NCI-H510A treated with DMSO at 0.1 percent for 48 hours (cell line): ENCODE data around the gene CEP72.
"Not testable (repeated sequence)": the region's sequence is repeated elsewhere in the genome, so short reads cannot be mapped to it uniquely, and the experiment has no call there.

Experiments used
- DNase-seq: peaks from one replicate; lab custom pipeline; 2025; lab: John Stamatoyannopoulos, UW

Gene CEP72, protein sequence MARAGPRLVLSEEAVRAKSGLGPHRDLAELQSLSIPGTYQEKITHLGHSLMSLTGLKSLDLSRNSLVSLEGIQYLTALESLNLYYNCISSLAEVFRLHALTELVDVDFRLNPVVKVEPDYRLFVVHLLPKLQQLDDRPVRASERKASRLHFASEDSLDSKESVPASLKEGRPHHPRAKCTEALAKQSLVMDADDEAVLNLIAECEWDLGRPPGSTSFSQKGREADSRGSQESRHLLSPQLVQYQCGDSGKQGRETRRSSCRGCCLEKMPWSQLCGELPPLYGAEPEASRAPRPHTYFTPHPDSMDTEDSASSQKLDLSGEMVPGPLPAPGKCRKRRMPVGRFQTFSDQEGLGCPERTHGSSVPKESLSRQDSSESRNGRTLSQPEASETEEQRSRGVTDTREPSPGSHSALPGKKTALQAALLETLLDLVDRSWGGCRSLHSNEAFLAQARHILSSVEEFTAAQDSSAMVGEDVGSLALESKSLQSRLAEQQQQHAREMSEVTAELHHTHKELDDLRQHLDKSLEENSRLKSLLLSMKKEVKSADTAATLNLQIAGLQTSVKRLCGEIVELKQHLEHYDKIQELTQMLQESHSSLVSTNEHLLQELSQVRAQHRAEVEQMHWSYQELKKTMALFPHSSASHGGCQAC

DNA sequence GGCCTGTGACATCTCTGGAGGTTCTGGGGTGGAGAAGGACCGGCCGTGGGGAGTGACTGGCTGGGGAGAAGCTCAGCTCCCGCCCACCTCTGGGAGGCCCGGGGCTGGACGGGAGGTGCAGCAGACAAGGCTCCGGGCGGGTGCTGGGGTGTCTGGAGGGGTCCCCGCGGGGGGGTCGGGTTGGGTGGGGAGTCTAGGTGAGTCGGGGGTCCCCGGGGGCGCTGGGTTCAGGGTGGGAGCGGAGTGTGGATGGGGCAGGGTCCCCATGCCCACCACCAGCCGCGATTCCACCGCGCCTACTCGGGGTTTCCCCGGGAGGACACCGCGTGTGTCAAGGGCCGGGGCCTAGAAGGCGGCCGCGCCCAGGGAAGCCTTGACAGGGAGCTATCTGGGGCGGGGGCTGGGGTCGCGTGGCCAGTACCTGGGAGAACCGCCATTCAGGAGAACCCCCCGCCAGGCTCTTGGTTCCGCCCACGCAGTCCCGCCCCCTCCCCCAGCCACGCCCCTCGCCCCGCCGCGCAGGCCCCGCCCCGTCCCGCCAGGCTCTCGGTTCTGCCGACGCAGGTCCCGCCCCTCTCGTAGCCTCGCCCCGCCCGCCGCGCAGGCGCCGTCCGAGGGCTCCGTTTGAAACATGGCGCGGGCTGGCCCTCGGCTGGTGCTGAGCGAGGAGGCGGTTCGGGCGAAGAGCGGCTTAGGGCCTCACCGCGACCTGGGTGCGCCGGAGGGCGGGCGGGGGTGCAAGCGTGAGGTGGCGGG lies at the start of gene CEP72:
CEP72 (plus strand) TSS at position 610 of the 756 bp plus-strand sequence; CDS start at position 632, 22 bp downstream.
- peak; percentile 94 for DNase-seq

DNA sequence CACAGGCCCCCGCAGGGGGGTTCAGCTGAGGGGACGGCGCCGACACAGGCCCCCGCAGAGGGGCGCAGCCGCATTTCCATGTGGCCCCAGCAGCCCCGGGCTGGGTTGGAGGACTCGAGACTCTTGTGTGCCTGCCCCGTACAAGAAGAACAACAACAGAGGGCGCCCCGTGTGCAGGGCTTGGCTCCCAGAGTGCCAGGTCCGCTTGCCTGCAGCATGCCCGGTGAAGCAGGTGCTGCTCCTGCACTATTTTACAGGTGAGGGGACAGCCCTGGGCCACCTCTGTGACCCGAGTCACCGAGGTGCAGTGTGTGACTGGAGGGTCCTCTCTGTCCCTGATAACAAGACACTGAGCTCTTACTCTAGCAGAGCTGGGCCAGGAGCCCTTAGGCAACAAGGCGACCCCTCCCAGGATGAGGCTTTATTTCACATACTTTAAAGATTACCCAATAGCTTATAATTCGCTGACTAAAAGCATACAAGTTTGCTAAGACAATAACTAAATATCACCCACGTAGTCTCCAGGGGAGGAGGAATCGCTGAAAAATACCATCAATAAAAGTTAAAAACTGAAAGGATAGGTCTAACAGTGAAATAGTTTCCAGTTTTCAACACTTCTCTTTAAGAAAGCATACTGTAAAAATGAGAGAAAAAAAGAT lies 46.2 kb upstream of the CEP72 start:
- no peak for DNase-seq

DNA sequence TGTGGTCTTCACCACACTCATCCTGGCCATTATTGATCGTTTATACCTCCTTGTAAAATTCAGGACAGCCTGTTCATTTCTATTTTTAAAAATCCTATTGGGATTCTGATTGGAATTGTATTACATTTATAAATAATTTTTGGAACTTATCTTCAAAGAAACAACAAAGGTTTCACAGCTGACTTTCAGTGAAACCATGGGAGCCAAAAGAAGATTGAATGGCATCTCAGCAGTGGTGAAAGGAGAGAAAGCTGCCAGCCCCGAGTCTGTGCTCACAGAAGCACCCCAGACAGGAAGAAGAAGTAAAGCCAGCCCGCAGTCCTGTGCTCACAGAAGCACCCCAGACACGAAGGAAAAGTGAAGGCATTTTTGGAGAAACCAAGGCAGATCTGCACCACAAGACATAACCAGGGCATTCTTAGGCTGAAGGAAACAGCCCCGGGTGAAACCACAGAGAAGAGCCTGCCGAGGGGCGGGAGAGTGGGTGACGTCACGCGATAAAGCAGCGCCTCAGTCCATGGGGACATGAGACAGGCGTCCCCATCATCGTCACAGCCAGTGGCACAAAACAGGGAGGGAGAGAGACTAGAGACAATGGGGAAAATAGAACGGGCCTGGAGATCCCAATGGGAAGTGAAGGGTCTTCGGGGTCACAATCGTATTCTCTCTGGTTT lies 45.4 kb upstream of the CEP72 start:
- no peak for DNase-seq

DNA sequence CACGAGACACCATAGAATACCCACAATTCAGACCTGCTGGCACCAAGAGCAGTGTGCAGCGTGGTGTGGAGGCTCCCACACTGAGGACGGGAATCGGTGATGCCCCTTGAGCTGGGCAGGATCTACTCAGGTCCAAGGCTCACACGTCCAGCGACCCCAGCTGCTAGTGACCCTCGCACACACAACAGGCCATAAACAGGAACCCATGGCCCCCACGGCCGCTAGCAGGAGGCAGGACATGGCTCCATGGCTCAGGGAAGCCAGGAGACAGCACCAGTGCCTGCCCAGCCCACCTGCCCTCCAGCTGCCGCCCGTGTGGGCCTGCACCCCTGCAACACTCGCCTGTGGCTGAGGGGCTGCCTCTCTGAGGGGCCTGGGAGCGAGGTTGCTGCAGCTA lies 44.5 kb upstream of the CEP72 start:
- no peak for DNase-seq

DNA sequence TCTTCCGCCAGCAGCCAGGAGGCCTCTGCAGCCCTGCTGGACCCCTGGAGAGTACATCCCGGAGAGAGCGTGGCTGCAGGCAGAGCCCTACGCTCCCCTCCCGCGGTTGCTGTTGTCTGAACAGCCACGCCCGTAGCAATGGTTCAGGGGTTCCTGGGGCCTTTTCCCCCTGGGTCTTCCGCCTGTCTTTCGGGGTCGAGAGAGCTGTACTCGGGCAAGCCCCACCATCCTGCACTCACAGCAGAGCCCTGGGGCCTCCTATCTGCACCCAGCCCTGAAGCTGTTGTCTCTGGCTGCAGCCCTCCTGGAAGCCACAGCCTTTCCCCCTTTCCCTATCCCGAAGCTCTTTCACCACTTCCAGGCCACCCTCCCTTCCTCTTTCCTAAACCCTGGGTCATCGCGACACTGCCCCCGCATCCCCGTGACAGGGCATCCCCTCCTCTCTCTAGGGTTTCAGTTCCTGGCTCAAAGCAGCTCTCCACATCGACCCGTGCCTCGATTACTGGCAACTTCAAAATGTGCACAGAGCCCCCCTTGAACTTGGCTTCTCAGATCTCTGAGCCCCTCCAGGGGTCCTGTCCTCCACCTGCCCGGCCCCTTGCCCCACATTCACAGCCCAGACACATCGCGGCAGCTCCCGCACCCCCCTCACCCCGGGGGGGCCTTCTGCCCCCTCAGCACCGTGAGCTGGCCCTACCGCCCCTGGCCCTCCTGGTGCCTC lies 43.9 kb upstream of the CEP72 start:
- DNase-seq = no peak

DNA sequence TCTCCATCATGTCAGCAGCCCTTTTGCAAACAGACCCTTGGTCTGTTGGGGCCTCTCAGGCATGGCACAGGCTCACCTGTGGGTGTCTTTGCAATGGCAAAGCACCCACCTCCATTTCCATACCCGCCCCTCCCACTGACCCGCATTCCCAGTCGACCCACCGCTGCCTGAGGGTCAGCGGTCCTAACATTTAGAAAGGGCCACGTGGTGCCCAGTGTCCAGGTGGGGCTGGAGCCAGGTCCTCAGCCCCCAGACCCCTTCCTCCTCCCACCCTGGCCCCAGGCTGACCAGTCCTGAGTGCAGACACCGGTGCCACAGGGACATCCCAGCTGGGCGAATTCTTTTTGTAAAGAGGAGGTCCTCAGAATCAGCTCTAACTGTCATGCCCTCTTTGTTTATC lies 43.3 kb upstream of the CEP72 start:
- DNase-seq = no peak

DNA sequence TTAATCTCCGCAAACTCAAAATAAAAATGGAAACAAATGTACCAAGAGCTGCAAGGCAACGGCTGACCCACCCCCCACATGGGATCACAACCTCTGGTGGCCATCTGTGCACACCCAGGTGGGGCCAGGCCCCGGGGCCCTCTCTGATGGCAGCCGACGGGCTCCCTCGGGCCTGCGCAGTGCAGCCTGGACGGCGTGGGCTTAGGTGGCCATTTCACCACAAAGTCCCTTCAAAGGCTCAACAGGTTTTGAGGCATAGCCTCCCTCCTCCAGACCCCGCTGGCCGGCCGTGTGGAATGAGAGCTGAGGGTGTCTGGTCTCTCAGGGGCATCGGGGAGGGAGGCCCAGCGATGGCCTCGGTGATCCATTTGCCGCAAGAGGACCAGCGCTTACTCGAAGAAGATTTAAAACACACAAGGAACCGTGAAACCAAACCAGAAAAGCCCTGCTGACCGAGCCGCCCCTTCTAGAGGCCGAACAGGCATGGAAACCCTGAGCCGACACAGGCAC lies 42.7 kb upstream of the CEP72 start:
- no peak for DNase-seq

DNA sequence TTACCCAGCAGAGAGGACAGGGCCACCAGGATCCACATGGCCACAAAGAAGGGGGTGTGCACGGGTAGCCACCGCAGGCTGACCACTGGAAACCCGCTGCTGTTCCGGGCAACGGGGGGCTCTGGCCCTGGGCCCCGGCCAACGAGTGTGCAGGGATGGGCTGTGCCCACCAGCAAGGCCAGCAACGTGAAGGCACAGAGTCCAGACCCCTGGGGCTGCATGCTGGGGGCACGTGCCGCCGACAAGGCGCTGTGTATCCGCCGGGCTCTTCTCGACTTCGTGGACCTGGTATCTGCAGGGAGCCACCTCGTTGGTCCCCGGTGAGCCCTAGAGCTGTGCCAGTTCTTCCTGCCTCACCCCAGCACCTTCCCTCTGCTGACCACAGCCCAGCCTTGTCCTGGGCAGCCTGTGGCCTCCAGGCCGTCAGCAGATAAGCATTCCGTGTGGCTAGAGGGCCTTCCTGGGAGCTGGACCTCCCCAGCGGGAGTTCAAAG lies 42.2 kb upstream of the CEP72 start:
- DNase-seq = no peak

DNA sequence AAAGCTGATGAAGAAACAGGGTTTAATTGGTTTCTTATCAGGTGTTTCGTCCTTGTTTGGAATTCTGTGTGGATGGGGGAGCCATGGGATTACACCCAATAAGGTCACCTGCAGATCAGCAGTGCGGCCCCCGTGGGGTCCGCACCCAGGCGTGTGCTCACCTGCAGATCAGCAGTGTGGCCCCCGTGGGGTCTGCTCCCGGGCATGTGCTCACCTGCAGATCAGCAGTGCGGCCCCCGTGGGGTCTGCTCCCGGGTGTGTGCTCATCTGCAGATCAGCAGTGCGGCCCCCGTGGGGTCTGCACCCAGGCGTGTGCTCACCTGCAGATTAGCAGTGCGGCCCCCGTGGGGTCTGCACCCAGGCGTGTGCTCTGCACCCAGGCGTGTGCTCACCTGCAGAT lies 41.7 kb upstream of the CEP72 start:
- no peak for DNase-seq

DNA sequence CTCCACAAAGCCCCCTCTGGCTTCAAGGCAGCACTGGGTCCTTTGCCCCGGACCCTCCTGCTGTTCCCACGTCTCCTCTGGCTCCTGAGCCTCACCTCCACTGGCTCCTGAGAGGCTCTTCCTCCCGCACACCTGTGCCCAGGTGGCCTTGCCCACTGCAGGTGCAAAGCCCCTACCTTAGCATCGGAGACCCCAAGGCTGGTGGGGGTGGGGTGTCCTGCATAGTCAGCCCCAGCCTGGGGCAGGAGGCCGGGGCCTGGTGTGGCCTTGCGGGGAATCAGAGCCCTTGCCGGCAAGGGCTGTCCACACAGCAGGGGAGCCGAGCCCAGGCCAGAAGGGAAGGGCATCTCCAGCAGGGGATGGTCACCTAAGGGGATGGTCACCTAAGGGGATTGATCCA lies 41.3 kb upstream of the CEP72 start:
- DNase-seq = no peak

DNA sequence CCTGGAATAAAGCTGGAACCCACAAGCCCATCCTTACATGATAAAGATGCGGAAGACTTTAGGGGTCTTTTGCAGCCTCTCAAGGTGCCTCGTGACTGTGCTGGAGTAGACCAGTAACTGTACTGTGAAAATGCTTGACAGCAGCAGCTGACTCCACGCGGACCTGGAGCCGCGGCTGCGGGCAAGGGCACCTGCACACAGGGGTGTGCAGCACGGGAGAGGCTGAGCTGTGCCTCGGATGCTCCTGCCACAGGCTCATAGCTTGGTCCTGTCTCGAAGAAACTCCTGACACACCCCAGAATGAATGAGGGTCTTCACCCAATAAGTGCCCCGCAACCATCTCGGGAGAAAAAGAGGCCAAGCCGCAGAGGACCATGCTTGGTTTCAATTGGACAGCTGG lies 40.3 kb upstream of the CEP72 start:
- DNase-seq = no peak

DNA sequence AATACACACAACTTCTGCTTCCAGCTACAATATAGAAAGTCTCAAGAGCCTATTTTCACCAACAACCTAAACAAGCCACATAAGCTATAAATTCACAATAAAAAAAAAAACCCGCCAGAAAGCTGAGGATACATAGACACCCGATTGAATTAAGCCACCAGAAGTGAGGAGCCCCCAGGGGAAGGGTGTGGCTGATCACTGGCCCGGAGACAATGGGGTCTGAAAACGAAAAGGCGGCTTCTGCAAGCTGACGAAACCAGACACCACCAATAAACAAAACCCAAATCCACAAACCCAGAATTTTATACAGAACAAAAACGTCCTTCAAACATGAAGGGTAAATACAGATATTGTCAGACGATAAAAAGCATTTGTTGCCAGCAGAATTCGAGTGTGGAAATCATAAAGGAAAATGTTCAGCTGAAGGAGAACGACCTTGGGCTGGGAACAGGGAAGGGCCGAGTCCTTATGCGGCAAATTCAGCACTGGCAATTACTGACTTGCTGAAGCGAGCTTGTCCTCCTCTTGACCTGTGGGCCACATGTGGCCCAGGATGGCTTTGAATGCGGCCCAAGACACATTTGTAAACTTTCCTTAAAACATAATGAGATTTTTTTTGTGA lies 39.6 kb upstream of the CEP72 start:
- no peak for DNase-seq

DNA sequence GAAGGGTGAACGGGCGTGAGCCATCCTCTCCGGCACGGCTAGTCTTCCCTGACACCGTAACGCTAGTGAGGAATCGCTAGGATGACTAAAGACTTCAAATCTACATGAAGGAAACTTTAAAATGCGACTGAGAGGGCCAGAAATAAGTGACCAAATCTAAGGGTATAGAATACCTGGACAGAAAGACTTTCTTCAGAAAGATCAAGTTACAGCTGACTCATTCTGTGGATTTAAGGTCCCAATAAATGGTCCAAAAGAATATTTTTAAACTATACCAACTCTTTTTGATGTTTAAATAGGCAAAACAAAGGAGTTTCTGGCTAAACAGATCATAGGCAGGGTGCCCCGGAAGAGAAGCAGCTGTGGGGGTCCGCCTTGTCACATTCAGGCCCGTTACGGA lies 38.9 kb upstream of the CEP72 start:
- no peak for DNase-seq

DNA sequence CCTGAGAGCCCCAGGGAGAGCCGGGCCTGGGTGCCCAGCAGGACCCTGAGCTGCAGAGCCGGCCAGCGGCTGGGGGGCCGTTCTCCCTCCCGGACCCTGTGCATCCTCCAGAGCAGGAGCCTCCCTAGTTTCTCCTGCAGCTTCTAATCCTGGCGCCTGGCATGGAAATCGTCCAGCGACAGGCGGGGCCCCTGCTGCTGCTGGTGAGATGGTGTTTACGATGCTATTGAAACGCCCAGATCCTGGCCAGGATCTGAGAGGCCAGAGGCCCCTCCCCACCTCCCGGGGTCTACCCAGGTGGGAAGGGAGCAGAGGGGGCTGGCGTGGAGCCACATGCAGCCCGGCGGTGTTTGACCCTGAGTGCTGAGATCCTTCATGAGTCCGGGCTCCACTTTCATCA lies 38.2 kb upstream of the CEP72 start:
- no peak for DNase-seq

DNA sequence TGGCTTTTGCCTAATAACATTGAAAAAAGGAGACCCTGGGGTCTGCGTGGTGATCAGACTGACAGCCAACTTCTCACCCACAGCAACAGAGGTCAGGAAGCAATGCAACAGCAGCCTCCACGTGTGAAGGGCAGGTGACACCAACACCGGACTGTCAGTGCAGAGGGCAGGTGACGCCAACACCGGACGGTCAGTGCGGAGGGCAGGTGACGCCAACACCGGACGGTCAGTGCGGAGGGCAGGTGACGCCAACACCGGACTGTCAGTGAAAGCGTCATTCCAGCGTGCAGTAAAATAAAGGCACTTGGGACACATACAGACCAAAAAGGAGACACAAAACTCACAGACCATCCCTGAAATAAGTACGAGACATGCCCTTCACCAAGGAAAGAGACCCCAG lies 37.2 kb upstream of the CEP72 start:
- DNase-seq = no peak

DNA sequence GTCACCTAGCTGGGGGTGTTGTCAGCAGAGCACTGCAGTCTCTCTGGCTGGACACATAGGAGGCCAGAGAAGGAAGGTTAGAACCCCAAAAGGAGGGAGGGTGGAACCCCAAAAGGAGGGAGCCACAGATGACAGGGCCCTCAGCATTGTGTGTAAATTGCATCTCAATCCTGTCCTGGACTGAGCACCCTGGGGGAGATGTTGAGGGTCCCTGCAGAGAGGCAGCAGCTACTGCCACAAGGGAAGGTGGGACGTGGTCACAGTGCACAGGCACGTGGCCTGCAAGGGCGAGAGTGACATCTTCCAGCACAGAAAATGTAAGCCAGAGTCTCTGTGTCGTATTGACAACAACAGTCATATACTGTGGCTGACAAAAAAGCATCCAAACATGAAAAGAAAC lies 36.5 kb upstream of the CEP72 start:
- no peak for DNase-seq

DNA sequence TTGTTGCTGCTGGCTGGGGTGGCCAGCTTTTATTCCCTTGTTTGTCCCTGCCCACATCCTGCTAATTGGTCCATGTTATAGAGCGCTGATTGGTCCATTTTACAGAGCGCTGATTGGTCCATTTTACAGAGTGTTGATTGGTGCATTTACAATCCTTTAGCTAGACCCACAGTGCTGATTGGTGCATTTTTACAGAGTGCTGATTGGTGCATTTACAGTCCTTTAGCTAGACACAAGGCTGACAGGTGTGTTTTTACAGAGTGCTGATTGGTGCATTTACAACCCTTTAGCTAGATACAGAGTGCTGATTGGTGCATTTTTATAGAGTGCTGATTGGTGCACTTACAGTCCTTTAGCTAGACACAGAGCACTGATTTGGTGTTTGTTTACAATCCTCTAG lies 34.9 kb upstream of the CEP72 start:
- not testable (repeated sequence) for DNase-seq

DNA sequence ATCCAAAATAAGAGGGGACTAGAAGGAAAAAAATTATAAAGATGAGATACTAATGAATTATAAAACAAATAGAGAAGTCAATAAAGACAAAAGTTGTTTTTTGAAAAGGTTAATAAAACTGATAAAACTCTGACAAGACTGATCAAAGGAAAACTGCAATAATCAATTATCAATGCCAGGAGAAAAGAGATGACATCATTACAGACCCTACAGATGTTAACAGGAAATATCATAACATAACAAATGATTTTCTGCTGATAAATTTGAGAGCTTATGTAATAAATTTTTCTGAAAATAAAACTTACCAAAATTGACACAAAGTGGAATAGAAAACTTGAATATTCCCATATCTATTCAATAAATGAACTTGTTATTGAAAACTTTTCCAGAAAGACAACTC lies 34.3 kb upstream of the CEP72 start:
- DNase-seq = no peak

DNA sequence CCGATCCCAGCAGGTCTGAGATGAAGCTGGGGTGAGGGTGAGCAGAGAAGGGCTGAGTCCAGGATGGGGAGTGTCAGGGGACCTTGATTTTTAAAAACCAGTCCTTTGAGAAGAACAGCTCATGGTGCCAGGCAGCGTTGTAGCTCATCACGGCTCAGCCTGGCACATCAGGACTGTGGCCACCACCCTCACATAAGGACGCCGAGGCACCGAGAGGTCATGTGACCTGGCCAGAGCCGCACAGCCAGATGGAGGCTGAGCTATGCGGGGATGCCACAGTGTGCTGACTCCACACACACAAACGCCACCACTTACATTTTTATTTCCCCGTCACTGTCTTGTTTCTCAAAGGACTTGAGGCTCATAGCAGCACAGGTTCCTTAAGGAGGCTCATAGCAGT lies 32.9 kb upstream of the CEP72 start:
- DNase-seq = no peak

DNA sequence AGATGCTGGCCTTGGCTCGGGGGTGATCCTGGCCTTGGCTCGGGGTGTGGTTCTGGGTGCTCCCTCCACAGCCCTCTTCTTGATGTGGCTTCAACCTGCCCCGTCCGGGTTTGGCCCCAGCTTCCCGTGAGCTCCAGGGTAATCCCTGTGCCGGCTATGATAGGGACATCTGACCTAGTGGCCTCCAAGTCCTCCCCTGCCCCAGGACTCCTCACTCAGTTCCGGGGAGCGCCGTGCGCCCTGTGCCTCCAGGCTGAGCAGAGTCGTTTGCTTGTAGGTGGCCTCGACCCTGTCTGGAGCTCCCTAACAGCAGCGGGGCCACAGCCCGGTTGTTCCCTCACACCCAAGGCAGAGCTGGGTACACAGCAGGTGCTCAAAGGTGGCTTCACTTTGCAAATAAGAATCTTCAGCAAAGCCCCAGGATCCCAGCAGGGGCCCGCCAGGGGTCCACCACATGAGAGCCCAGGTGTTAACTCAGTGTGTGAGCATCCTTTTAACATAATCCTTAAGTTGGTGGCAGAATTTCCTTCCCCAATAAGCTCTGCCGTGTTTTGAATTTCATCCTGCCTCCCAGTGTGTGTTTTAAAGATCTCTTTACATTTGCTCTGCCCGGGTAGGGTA lies 32.3 kb upstream of the CEP72 start:
- no peak for DNase-seq
